Astrocyte of the spinal cord (primary cell): ENCODE results near the gene RNF144A.
A peak's percentile ranks its signal among the peaks of the same experiment; 100 is the strongest.

Source experiments
- DNase-seq: peaks from one replicate; pipeline ENCODE4 v3.0.0; 2011; ENCODE audit warnings: low read depth, low spot score
- H3K4me3 ChIP-seq: 2 replicates; pipeline ENCODE4 v1.5.1; 2011; ENCODE audit warnings: low read depth, mild to moderate bottlenecking, low read length, moderate library complexity
- in situ Hi-C: cut with HindIII; loops from 2 replicates; pipeline ENCODE4 v1.10.0; 2017; ENCODE audit warnings: low sequenced_read_pairs
- TF ChIP-seq, protein P1 (sequence below): IDR thresholded peaks from 2 replicates; pipeline ENCODE4 v1.5.1; 2012; ENCODE audit warnings: low read depth, mild to moderate bottlenecking, low read length, inconsistent platforms

The RNF144A gene

DNA sequence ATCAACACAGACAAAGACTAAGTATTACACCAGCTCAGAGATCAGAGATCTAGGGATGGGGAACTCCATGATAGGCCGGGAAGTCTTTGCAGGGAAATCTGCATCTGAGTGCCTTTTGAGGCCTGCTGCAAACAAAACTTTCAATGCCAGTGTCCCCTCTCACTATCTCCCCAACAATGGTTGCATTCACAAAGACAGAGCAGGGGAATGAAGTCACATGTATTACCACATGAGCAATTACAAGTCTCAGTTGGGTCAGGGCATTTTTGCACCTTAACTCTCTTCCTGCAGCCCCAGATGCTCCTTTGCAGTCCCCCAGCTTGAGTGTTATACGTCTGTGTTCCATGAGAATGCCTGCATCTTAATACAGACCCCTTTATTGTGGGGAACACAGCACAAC is 1.8 kb upstream of the RNF144A start:
- TF ChIP-seq, protein P1, sequence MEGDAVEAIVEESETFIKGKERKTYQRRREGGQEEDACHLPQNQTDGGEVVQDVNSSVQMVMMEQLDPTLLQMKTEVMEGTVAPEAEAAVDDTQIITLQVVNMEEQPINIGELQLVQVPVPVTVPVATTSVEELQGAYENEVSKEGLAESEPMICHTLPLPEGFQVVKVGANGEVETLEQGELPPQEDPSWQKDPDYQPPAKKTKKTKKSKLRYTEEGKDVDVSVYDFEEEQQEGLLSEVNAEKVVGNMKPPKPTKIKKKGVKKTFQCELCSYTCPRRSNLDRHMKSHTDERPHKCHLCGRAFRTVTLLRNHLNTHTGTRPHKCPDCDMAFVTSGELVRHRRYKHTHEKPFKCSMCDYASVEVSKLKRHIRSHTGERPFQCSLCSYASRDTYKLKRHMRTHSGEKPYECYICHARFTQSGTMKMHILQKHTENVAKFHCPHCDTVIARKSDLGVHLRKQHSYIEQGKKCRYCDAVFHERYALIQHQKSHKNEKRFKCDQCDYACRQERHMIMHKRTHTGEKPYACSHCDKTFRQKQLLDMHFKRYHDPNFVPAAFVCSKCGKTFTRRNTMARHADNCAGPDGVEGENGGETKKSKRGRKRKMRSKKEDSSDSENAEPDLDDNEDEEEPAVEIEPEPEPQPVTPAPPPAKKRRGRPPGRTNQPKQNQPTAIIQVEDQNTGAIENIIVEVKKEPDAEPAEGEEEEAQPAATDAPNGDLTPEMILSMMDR, result no peak
- in situ Hi-C loops, result loop anchor here (25.0 kb wide), 1 partner anchor 97 kb away; no protein-coding TSS in a partner anchor
- H3K4me3 ChIP-seq, result no peak overlapping the region
- DNase-seq, result no peak

DNA sequence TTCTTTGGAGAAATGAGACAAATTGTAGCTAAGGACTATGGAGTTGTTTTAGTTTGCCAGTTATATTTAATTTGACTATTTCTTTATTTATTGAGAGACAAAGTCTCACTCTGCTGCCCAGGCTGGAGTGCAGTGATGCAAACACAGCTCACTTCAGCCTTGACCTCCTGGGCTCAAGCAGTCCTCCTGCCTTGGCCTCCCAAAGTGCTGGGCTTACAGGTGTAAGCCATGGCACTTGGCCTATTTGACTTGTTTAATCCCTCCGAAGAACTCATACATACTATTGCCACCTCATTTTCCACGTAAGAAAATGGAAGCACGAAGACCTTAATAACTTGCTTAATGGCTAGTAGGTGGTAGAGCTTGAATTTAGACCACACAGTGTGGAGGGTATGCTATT is 988 bp upstream of the RNF144A start:
- no peak for DNase-seq
- TF ChIP-seq, protein P1, result no peak
- in situ Hi-C loops, result loop anchor here (25.0 kb wide), 1 partner anchor 96 kb away; no protein-coding TSS in a partner anchor
- H3K4me3 ChIP-seq, result no peak overlapping the region

DNA sequence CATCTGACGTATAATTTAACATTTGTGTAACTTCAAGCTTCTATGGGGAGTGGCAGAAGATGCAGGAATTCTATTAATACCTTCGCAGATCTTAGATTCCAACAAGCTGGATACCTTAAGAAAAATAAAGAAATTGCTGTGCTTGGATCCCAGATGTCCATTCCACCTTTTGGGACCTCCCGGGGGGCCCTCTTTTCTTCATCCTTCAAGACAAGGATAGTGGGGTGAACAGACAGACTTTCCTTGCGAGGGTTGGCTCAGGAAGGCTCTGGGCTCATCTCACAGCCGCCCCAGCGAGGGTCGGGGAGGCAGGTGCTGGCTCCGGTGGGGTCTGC is 509 bp upstream of the RNF144A start:
- TF ChIP-seq, protein P1, result no peak
- DNase-seq, result no peak
- peak overlapping the region; percentile 14 for H3K4me3 ChIP-seq
- in situ Hi-C loops, result loop anchor here (25.0 kb wide), 1 partner anchor 96 kb away; no protein-coding TSS in a partner anchor

DNA sequence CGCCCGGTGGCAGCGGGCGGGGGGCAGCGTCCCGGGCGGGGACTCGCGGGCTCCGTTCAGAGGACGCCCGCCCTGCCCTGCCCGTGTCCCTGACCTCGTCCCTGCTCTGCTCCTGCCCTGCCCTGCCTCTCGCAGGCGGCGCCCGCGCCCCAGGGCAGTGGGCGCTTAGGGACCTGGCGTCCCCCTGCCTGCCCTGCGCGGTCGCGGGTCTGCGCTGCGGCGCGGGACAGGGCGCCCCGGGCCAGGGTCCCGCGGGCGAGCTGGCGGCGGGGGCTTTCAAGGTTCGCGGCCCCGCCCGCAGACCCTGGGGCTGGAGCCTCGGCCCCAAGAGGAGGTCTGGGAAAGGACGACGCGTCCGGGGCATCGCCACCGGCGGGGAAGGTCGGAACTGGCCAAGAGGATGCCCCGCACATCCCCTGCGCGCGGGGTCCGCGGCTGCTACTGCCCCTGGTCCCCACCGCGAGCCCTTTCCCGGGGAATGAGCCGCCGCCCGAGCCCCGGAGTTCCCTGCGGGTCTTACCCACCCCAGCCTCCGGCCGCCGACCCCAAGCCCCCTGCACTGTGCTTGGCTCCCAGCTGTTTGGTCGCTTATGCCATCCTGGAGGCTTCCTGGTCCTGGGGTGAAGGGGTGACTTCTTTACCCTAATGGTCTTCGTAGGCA is 679 bp downstream of the RNF144A start:
- TF ChIP-seq, protein P1, result no peak
- no peak for DNase-seq
- in situ Hi-C loops, result loop anchor here (25.0 kb wide), 1 partner anchor 94 kb away; no protein-coding TSS in a partner anchor
- peak overlapping the region; percentile 52 for H3K4me3 ChIP-seq

DNA sequence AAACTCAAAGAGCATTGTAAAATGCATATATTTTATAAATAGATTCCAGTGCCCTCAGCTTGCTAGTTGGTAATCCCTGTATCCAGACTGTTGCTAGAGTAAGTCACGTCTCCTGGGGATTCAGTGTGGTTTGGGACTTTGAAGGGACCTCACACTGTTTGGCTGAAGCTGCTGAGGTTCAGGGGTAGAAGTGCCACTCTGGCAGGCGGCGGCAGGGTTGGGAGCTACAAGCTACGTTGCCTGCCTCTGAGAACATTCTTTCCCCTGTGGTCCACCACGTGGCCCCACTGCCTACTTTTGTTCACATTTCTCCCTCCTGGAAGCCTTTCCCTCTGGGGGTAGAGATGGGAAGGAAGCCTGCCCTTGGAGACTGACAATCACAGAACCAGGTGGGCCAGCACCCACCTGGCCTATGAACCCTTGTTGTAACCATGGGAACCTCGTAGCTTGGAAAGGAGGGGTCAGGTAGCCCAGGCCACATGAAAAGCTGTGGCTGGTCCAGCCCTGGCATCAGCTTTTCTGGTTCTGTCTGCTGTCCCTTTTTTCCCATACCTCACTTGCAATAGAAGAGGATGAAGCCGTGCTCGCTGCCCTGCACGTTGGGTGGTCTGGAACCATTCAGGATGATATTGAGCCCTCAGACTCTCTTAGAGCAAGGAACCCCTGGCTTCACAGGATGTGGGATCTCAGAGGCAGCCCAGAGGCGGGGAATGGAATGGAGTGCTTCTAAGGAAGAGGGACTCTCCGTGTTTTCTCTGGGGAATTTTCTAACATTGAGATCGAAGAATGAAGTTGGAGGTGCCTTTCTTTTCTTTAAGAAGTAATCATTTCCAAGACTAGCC is 2.9 kb downstream of the RNF144A start:
- peak; percentile 22 for DNase-seq
- TF ChIP-seq, protein P1, result no peak
- H3K4me3 ChIP-seq, result no peak overlapping the region
- in situ Hi-C loops, result loop anchor here (25.0 kb wide), 1 partner anchor 92 kb away; no protein-coding TSS in a partner anchor

DNA sequence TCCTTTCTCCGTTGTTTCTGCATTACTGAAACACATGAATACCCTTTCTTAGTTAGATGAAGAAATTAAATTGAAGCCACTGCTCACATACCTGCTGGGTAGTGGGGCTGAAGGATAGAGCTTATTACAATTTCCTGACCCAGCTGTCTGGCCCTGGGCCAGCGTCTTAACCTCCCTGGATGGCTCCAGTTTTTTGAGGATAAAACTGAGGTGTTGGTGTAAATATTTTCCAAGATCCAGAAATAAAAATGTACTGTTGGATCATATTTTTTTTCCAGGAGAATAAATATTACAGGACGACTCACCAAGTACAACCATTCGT is 3.5 kb downstream of the RNF144A start:
- H3K4me3 ChIP-seq, result no peak overlapping the region
- in situ Hi-C loops, result loop anchor here (25.0 kb wide), 1 partner anchor 92 kb away; no protein-coding TSS in a partner anchor
- no peak for DNase-seq
- TF ChIP-seq, protein P1, result no peak
